SK-N-MC (cell line): Measurements from ENCODE around the gene CXADR.

Experiments used
- DNase-seq: peaks from one replicate; pipeline ENCODE4 v3.0.0-alpha.2; 2011; ENCODE audit warnings: low read depth, low spot score
- H3K27ac ChIP-seq: fragments of 200-600 bp; sonication (generic); 2 replicates; pipeline ENCODE4 v1.5.1; 2016; ENCODE audit warnings: mixed run types
- H3K36me3 ChIP-seq: fragments of 200-600 bp; sonication (generic); 2 replicates; pipeline ENCODE4 v1.6.1; 2017; ENCODE audit warnings: antibody characterized with exemption, low read length, mixed read lengths; ENCODE audit not compliant: insufficient read depth
- H3K4me3 ChIP-seq: fragments of 200-600 bp; sonication (generic); 2 replicates; pipeline ENCODE4 v1.5.1; 2016
- H3K9ac ChIP-seq: fragments of 200-600 bp; sonication (generic); 2 replicates; pipeline ENCODE4 v1.8.0; 2017; ENCODE audit warnings: mixed run types, mixed read lengths; ENCODE audit not compliant: insufficient read length
- H3K9me3 ChIP-seq: fragments of 200-600 bp; sonication (generic); 2 replicates; pipeline ENCODE4 v1.6.1; 2017; ENCODE audit warnings: low read depth, mild to moderate bottlenecking, antibody characterized with exemption, low read length, moderate library complexity, mixed read lengths
- EZH2 ChIP-seq: fragments of 200-600 bp; sonication (generic); IDR thresholded peaks from one replicate; pipeline ENCODE4 v1.6.1; 2017; ENCODE audit warnings: antibody characterized with exemption
- FOXP2 ChIP-seq: optimal IDR thresholded peaks from 2 replicates; pipeline ENCODE3; 2011; ENCODE audit warnings: mild to moderate bottlenecking, moderate library complexity; ENCODE audit not compliant: insufficient read depth; ENCODE audit errors: extremely low read length, control extremely low read depth
- POLR2AphosphoS5 ChIP-seq: IDR thresholded peaks from 2 replicates; pipeline ENCODE4 v1.6.1; 2012; ENCODE audit warnings: mild to moderate bottlenecking, low read depth, low read length, borderline replicate concordance

The CXADR gene

DNA sequence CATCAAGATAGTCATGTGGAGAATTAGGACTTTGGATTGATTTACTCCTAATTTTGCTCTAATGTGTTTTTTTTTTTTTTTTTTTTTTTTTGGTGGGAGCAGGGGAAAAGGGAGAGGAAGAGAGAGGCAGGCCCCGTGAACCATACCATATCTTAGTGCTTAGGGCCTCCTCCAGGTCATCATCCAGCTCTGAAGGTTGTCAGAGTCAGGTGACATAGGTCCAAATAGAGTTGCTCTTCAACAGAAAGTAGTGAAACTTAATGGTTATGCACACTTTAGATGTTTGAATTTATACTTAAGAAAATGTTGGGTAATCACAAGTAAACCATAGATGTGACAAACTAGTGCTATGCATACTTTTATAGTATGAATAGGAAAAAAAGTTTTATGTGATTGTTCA lies 32.2 kb downstream of the CXADR start:
- Histone ChIP-seq H3K27ac (no peak overlapping the region), H3K36me3 (peaks cover 25% of the 10 kb centered on the region), H3K9me3 (no peaks in the 10 kb centered on the region), H3K4me3 (no peak overlapping the region), H3K9ac (no peak overlapping the region)
- DNase-seq: no peak
- TF ChIP-seq EZH2 (no peak), FOXP2 (no peak), POLR2AphosphoS5 (no peak)

DNA sequence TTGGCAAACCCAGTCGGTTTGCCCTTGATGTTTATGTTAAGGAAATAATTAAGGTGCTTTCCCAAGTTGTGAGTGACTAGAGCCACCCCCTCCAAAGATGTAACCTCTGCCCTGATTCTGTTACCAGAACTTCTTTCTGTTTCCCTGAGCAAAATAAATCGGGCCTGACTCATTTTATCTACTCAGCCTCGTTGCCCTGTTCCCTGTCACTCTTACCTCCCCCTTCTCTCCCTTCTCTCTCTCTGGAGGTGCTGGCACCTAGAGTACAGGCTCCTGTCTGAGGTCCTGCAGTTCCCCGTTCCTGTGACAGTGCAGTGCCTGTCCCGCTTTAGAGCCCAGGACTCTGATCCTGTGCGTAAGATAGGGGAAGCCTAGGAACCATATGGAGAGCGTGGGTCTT lies 35.4 kb downstream of the CXADR start:
- DNase-seq: no peak
- H3K27ac ChIP-seq: no peak overlapping the region
- H3K36me3 ChIP-seq: peaks cover 42% of the 10 kb centered on the region
- no peaks in the 10 kb centered on the region for H3K9me3 ChIP-seq
- no peak for TF ChIP-seq POLR2AphosphoS5
- H3K4me3 ChIP-seq: no peak overlapping the region
- H3K9ac ChIP-seq: no peak overlapping the region

GRCh38 chr21:17550671-17551308 lies 37.9 kb downstream of the CXADR start:
- no peak for DNase-seq
- H3K36me3 ChIP-seq: peaks cover 43% of the 10 kb centered on the region
- no peak overlapping the region for H3K27ac ChIP-seq
- TF ChIP-seq FOXP2: no peak
- TF ChIP-seq POLR2AphosphoS5: no peak
- TF ChIP-seq EZH2: no peak
- H3K9me3 ChIP-seq: no peaks in the 10 kb centered on the region
- no peak overlapping the region for H3K4me3 ChIP-seq
- H3K9ac ChIP-seq: no peak overlapping the region

DNA sequence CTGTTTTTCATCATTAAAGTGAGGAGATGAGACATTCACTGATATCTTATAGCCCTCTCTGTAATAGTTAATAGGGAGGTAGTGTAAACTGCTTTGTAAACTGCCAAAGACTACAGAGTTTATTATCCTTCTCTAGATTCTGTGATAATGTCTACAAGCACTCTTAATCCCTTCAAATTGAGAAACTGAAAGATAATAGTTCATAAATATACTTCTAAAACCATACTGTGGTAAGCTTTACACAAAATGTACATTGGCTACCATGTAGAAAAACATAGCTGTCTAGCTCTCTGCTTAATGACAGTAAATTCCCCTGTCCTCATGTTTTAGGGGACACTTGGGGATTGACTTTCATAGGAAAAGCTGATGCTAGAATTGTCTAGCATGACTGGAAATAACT lies 39.6 kb downstream of the CXADR start:
- Histone ChIP-seq H3K9me3 (no peaks in the 10 kb centered on the region), H3K9ac (no peak overlapping the region), H3K36me3 (peaks cover 36% of the 10 kb centered on the region), H3K27ac (no peak overlapping the region), H3K4me3 (no peak overlapping the region)
- no peak for TF ChIP-seq FOXP2
- no peak for TF ChIP-seq POLR2AphosphoS5
- no peak for TF ChIP-seq EZH2
- no peak for DNase-seq

GRCh38 chr21:17554120-17554519 lies 41.3 kb downstream of the CXADR start:
- TF ChIP-seq FOXP2 (no peak), EZH2 (no peak), POLR2AphosphoS5 (no peak)
- Histone ChIP-seq H3K27ac (no peak overlapping the region), H3K4me3 (no peak overlapping the region), H3K9me3 (no peaks in the 10 kb centered on the region), H3K9ac (no peak overlapping the region), H3K36me3 (peaks cover 26% of the 10 kb centered on the region)
- no peak for DNase-seq

GRCh38 chr21:17554679-17555465 lies 42.0 kb downstream of the CXADR start:
- no peak overlapping the region for H3K4me3 ChIP-seq
- H3K36me3 ChIP-seq: peaks cover 18% of the 10 kb centered on the region
- H3K9me3 ChIP-seq: no peaks in the 10 kb centered on the region
- no peak overlapping the region for H3K9ac ChIP-seq
- TF ChIP-seq EZH2: no peak
- no peak for TF ChIP-seq POLR2AphosphoS5
- no peak for DNase-seq
- H3K27ac ChIP-seq: no peak overlapping the region

DNA sequence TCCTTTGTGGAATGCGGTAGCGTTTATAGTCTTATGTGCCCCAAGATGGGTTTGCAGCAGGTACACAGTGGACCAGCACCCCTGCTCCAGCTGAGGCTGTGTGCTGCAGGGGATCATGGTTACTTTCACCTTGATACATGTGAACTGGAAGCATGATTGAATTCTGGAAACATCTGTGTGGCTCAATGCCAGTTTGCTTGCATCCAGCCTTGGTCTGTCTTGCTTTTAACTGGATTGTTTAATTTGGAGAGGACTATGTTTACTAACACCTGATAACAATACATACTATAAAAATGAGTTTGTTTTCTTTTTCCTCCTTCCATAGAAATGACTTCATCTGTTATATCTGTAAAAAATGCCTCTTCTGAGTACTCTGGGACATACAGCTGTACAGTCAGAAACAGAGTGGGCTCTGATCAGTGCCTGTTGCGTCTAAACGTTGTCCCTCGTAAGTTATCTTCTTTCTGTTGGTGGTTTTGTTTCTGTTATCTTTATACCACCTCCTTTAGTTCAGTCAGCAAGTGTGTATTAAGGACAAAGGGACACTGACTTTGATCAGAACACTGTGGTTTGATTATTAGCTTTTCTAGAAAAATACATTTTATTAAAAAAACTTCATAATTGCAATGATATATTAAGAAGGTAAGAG lies 47.7 kb downstream of the CXADR start:
- Histone ChIP-seq H3K9ac (no peak overlapping the region), H3K9me3 (no peaks in the 10 kb centered on the region), H3K27ac (no peak overlapping the region), H3K36me3 (peaks cover 24% of the 10 kb centered on the region), H3K4me3 (no peak overlapping the region)
- no peak for TF ChIP-seq FOXP2
- no peak for TF ChIP-seq POLR2AphosphoS5
- no peak for TF ChIP-seq EZH2
- DNase-seq: no peak

DNA sequence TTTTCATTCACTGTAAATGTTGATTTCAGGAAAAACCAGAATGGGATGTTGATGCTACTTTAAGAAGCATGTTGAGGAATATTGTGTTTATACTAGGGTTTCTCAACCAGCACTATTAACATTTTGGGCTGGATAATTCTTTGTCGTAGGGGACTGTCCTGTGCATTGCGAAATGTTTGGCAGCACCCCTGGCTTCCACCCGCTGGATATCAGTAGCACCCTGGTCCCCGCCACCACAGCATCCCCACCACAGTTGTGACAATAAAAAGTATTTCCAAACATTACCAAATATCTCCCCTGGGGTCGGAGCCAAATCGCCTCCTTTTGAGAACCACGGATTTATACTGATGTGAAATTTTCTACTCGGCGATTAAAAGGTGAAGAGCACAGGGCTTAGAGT lies 57.9 kb downstream of the CXADR start:
- Histone ChIP-seq H3K36me3 (no peaks in the 10 kb centered on the region), H3K9me3 (no peaks in the 10 kb centered on the region), H3K9ac (no peak overlapping the region), H3K4me3 (no peak overlapping the region), H3K27ac (no peak overlapping the region)
- TF ChIP-seq FOXP2: no peak
- TF ChIP-seq EZH2: no peak
- no peak for TF ChIP-seq POLR2AphosphoS5
- no peak for DNase-seq

DNA sequence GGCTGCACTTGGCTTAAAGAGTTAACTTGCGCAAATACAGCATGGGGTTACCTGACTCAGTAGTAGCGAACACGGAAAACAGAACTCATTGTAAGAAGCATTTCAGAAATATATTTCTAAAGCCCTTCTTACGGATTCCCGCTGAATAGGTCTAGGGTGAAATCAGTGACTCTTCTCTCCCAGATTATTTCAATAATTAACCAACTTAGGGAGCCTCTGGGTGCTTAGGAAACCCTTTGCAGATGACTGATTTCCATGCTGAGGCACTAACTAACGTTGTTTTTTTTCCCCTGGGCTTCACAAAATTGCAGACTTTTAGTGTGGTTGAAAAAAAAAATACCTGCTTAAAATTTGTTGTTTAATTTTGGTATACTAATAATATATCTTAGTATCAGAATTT lies 59.6 kb downstream of the CXADR start:
- Histone ChIP-seq H3K36me3 (no peaks in the 10 kb centered on the region), H3K27ac (no peak overlapping the region), H3K9ac (no peak overlapping the region), H3K4me3 (no peak overlapping the region), H3K9me3 (no peaks in the 10 kb centered on the region)
- no peak for TF ChIP-seq FOXP2
- no peak for DNase-seq
